RPMI7951 (cell line): Measurements from ENCODE around the gene AKR1C2. TPM values are rescaled to one million over a fixed set of nuclear protein-coding genes. Genes with fewer than 3 reads are reported as not detected.
"Not testable (repeated sequence)": the region's sequence is repeated elsewhere in the genome, so short reads cannot be mapped to it uniquely, and the experiment has no call there.

Experiments used
- DNase-seq: peaks from one replicate; pipeline ENCODE4 v3.0.0-alpha.2; 2012; ENCODE audit warnings: low read depth
- total RNA-seq: library from RNA; depleted of rRNA; stranded (reverse); fragments of >200 nt; shearing (Covaris generic); gene quantifications from 2 replicates; pipeline ENCODE4 v1.2.3, GENCODE V29; 2014

Gene AKR1C2
- total RNA-seq, 1 experiment from 2014 or later: 24.8 TPM

DNA sequence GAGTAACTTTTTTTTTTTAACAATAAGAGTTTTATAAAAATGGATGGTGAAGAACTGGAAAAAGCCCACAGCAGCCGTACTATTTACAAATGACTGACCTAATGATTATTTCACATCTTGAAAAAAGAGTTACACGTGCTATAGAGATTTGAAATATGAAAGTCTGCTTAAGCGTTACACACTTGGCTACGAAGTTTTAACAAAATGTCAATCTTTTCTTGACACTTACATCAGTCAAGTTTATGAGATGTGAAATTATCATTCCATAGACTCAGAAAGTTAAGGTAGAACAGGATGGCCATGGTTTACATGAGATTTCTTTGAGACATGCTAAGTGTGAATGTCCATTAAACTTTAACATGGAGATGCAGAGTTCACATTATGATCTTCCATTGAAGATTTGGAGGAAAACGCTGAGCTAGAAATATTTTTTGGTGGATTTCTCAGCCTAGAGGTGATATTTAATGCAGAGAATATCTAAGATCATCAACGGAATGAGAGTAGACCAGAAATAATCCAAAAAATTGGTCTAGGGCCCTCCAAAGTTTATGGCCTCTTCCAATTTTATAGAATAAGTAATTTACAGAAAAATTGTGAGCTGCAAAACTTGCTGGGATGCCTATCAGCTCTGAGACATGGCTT is 15.5 kb downstream of the AKR1C2 start:
- not testable (repeated sequence) for DNase-seq

- DNase-seq: no peak
These were observed 18.6 kb downstream of the AKR1C2 start for GRCh38 chr10:4984971-4985594.

DNA sequence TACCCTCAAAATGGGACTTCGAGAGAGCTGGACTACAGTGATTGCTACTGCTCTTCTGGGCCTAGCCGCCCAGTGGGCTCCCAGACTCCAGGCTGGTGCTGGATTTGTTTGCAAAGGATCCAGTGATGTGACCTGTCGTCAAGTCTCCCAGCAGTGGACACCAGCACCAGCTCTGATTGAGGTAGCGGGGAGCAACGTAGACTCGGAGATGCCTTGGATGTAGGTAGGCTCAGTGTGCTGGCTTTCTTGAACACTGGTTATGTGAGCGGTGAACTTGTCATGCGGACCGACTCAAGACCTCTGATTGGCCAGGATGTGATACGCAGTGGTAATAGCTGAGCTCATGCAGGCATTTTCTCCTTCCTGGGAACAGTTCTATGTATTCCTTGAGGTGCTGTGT is 19.4 kb downstream of the AKR1C2 start:
- DNase-seq: no peak

- no peak for DNase-seq
These were observed 19.9 kb downstream of the AKR1C2 start for GRCh38 chr10:4983615-4984216.

DNA sequence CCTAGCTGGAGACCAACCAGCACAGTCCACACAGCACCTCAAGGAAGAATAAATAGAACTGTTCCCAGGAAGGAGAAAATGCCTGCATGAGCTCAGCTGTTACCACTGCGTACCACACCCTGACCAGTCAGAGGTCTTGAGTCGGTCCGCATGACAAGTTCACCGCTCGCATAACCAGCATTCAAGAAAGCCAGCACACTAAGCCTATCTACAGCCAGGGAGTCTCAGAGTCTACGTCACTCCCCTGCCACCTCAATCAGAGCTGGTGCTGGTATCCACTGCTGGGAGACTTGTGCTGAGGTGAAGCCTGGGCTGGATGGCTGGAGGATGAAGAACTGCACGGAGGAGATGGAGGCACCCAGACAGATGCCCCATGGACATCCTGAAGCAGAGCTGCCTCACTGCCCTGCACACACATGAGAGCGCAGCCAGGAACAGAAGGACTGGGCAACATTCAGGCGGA is 20.9 kb downstream of the AKR1C2 start:
- DNase-seq: no peak

DNA sequence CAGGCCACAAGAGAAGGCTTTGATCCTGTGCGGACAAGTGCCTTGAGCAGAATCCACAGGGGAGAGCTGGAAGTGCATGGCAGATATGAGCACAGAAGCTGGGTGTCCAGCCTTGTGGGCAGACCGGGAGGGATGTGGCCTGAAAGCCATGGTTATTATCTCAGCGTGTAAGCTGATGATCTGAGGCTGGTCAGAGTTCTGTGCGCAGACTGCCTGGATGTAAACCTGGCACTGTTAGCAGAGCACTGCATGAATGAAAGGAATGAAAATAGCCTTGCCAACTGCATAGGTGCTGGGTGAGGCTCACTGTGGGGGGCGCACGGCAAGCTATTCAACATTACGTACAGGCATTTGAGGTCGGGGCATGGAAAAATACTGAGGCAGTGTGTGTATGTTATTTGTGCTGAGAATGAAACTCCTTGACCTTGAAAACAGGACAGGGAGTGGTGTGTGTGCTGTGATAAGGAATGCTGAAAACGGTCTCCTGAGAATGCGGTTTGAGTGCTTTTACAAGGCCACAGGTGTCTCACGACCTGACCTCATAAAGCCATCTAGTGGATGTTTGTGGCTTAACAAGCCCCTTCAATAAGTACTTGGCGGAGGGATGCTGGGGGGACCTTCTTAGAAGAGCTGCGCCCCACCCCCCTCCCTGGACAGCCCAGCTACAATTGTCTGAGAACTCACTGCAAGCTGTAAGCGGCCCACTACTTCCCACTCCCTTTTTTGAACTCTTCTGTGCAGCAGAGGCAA is 21.8 kb downstream of the AKR1C2 start:
- peak; percentile 35 for DNase-seq

DNA sequence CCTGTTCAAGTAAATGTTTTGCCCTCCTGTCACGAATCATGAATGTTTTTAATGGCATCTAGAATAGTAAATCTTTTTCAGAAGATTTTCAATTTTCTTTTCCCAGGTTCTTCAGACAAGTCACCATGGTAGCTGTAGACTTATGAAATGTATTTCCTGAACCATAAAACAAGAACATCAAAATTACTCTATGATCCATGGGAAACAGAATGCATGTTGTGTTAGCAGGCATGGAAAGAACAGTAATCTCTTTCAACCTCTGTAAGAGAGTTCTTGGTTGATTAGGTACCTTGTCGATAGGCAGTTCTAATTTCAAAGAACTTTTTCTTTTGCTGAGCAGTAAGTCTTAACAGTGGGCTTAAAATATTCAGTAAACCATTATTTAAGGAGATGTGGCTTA is 22.9 kb downstream of the AKR1C2 start:
- DNase-seq: no peak

GRCh38 chr10:4978870-4979269 is 24.8 kb downstream of the AKR1C2 start:
- DNase-seq: no peak

DNA sequence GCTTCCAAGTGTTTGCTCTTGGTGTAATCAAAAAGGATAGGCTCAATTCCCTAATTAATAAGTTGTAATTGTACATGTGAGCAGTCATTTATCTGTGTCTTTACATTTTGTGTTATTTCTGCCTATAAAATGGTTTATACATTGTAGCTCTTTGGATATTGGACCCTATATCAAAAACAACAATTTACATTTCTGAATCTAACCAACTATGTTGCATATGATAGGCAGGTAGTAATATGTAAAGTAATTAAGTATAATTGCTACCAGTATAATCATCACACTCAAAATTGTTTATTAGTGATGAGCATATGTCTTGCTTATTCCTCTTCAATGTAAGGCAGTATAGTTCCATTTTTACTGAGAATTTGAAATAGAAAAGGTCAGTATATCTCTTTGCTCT is 26.6 kb downstream of the AKR1C2 start:
- DNase-seq: no peak

GRCh38 chr10:4974400-4974799 is 29.3 kb downstream of the AKR1C2 start:
- not testable (repeated sequence) for DNase-seq

- not testable (repeated sequence) for DNase-seq
These were observed 30.4 kb downstream of the AKR1C2 start for GRCh38 chr10:4973294-4973693.

GRCh38 chr10:4972369-4973142 is 31.1 kb downstream of the AKR1C2 start:
- not testable (repeated sequence) for DNase-seq

DNA sequence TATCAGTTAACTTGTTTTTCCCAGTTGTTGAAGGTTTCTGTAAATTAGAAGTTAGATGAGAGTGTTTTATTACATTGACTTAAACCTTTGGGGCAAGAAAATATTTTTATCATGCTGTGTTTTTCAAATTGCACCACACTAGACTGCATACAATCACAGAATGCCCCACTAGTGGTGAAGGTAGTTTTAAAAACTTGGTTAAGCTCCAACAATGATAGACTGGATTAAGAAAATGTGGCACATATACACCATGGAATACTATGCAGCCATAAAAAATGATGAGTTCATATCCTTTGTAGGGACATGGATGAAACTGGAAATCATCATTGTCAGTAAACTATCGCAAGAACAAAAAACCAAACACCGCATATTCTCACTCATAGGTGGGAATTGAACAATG is 33.3 kb downstream of the AKR1C2 start:
- DNase-seq: not testable (repeated sequence)

DNA sequence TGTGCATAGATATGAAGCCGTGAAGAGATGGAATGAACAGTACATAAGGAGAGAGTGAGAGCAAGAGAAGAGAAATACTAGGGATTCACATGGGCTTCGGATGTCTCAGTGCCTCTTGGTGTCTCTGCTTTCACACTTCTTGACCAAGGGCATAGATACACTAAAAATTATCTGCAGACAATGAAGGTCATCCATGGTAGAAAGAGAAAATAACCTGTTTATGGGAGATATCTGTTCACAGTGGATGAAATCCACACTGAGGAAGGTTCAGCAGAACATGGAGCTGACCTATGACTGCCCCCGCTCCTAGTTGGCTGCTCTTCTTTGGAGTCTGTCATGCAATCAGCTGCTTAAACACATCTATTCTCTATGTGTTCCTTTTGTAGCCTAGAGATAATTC is 34.4 kb downstream of the AKR1C2 start:
- DNase-seq: not testable (repeated sequence)

DNA sequence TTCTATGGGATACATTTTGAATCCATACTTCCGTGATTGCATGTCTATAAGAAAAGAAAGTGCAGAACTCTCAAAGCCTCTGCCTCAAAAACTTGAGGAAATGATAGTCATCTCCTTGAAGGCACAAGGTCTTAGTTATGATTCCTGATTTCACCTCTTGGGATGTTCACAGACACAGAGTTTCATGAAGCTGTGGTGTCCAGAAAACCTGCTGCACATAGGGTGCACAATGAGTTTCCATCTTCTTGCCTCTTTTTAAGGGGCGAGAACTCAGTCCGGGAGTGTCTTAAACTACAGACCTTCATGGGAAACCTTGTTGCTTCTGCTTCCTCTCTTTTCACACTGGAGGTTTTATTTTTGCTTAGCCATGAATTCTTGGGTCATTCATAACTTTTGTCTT is 36.5 kb downstream of the AKR1C2 start:
- not testable (repeated sequence) for DNase-seq

- DNase-seq: not testable (repeated sequence)
These were observed 37.9 kb downstream of the AKR1C2 start for GRCh38 chr10:4965763-4966162.

DNA sequence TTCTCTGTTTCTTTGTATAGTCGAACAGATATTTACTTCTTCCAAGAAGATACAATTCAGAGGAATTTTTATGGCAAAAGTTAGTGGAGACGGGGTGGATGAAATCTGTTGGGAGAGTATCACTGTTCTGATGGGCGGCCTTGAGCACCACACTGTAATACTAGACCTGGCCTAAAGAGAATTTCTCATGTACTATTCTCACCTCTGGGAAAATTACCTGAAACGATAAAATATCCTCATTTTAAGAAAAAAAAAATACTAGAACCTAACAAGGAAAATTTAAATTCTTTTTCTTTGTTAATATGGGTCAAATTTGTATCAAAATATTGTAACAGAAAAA is 39.9 kb downstream of the AKR1C2 start:
- DNase-seq: not testable (repeated sequence)

DNA sequence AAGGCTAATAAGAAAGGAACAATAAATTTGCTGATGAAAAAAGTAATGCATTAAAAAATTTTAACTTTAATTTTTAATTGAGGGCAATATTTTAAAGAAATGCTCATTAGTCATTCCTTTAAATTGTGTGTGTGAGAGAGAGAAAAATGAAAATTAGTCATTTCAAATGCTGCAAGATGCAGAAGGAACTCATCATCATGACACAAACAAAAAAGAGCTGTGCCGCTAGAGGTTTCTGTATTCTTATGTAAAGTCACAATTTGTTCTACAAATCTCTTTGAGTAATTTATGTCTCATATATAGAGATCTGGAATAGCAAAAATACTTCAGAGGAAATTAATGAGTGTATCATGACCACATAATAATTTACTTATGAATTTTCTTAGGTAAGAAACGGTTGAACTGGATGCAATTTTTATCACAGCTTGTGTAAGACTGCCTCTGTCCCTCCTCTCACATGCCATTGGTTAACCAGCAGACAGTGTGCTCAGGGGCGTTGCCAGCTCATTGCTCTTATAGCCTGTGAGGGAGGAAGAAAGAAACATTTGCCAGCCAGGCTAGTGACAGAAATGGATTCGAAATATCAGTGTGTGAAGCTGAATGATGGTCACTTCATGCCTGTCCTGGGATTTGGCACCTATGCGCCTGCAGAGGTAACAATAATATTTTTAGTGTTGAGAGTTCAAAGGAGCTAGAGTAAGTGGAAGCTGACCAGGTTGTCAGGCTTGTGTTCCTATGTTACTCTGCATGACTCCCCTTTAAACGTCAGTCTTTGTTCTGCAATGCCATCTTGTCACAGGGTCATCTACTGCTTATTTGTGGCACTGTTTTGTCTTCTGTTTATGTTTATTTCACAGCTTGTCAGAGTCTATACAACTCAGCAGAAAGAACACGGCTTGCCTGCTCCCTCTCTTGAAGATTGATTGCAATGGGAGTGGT is 40.5 kb downstream of the AKR1C2 start, which contains the start of gene AKR1C1:
AKR1C1 (plus strand) TSS at position 540 of the 939 bp plus-strand sequence; CDS start at position 570, 30 bp downstream.
- not testable (repeated sequence) for DNase-seq

DNA sequence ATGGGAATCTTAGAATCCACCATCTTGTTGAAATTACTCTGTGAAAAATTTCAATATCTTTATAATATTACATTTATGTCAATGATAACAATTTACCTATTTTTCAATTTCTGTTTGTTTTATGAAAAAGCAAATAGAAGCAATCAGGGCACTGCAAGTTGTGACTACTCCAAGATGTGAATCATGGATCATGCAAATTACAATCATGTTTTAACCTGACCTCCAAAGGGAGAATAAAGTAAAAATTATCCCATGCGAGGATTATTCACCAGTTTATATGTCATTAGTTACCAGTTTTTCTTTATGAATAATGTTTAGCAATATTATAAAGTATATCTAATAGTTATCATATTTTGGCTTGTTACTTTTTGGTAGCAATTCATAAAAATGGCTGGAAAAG is 41.3 kb downstream of the AKR1C2 start:
- not testable (repeated sequence) for DNase-seq

DNA sequence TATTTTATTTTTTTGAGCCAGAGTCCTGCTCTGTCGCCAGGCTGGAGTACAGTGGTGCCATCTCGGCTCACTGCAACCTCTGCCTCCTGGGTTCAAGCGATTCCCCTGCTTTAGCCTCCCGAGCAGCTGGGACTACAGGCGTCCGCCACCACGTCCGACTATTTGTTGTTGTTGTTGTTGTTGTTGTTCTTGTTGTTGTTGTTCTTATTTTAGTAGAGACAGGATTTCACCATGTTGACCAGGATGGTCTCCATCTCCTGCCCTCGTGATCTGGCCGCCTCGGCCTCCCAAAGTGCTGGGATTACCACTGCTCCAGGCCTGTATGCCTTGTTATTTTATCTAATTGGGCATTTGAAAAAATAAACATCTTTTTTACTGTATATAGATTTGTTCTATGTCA is 42.1 kb downstream of the AKR1C2 start:
- DNase-seq: not testable (repeated sequence)
